HepG2 (cell line): ENCODE data around the gene CLUH. TPM values are rescaled to one million over a fixed set of nuclear protein-coding genes. Genes with fewer than 3 reads are reported as not detected.

Experiments used
- ASH2L ChIP-seq: fragments of 300-600, 200-600 bp; sonication (generic); IDR thresholded peaks from 2 replicates; pipeline ENCODE4 v1.7.0; 2017; ENCODE audit warnings: low read depth, mild to moderate bottlenecking, moderate library complexity, mixed read lengths, low read length; ENCODE audit not compliant: insufficient read length
- ATF3 ChIP-seq: sonication (generic); formaldehyde crosslinking; IDR thresholded peaks from 2 replicates; pipeline ENCODE4 v1.4.0; 2020; ENCODE audit warnings: missing genetic modification reagents
- ATF6 ChIP-seq: sonication (generic); formaldehyde crosslinking; conservative IDR thresholded peaks from 2 replicates; pipeline ENCODE4 v1.4.0; 2020; ENCODE audit warnings: missing genetic modification reagents
- BRD4 ChIP-seq: sonication (generic); formaldehyde crosslinking; IDR thresholded peaks from 2 replicates; pipeline ENCODE4 v1.4.0; 2020; ENCODE audit warnings: missing genetic modification reagents
- FOSL2 ChIP-seq: sonication (generic); formaldehyde crosslinking; IDR thresholded peaks from 2 replicates; pipeline ENCODE4 v1.4.0; 2020; ENCODE audit warnings: missing genetic modification reagents
- HDAC2 ChIP-seq: sonication (generic); formaldehyde crosslinking; IDR thresholded peaks from 2 replicates; pipeline ENCODE4 v1.4.0; 2020; ENCODE audit warnings: missing genetic modification reagents
- HMGXB3 ChIP-seq: sonication (generic); formaldehyde crosslinking; IDR thresholded peaks from 2 replicates; pipeline ENCODE4 v1.4.0; 2020; ENCODE audit warnings: missing genetic modification reagents, borderline replicate concordance
- KDM3A ChIP-seq: IDR thresholded peaks from 2 replicates; pipeline ENCODE4 v1.6.1; 2018; ENCODE audit warnings: low read depth, missing compliant biosample characterization
- MIXL1 ChIP-seq: IDR thresholded peaks from 2 replicates; pipeline ENCODE4 v1.6.1; 2016
- MXI1 ChIP-seq: IDR thresholded peaks from 3 replicates; pipeline ENCODE4 v1.6.1; 2012; ENCODE audit warnings: low read depth, low read length, inconsistent platforms, borderline replicate concordance
- NFYC ChIP-seq: IDR thresholded peaks from 2 replicates; pipeline ENCODE4 v1.6.1; 2016; ENCODE audit warnings: missing genetic modification reagents, missing compliant biosample characterization
- POLR2G ChIP-seq: fragments of 200-400 bp; formaldehyde crosslinking; IDR thresholded peaks from 2 replicates; pipeline ENCODE4 v1.6.1; 2018; ENCODE audit warnings: mild to moderate bottlenecking, low read depth, low read length, moderate library complexity
- RFX3 ChIP-seq: IDR thresholded peaks from 2 replicates; pipeline ENCODE4 v1.6.1; 2016; ENCODE audit warnings: missing biosample characterization, missing genetic modification reagents
- RFXANK ChIP-seq: IDR thresholded peaks from 2 replicates; pipeline ENCODE4 v1.6.1; 2016
- THAP11 ChIP-seq: IDR thresholded peaks from 2 replicates; pipeline ENCODE4 v1.6.1; 2016; ENCODE audit warnings: missing biosample characterization, missing genetic modification reagents
- ZNF34 ChIP-seq: sonication (generic); formaldehyde crosslinking; IDR thresholded peaks from 2 replicates; pipeline ENCODE4 v1.4.0; 2020; ENCODE audit warnings: mild to moderate bottlenecking, missing genetic modification reagents, borderline replicate concordance
- ZNF503 ChIP-seq: sonication (generic); formaldehyde crosslinking; IDR thresholded peaks from 2 replicates; pipeline ENCODE4 v1.4.0; 2020; ENCODE audit warnings: missing genetic modification reagents
- ZNF678 ChIP-seq: sonication (generic); formaldehyde crosslinking; IDR thresholded peaks from 2 replicates; pipeline ENCODE4 v1.4.0; 2020; ENCODE audit warnings: mild to moderate bottlenecking, missing genetic modification reagents
- ZSCAN12 ChIP-seq: sonication (generic); formaldehyde crosslinking; IDR thresholded peaks from 2 replicates; pipeline ENCODE4 v1.9.0; 2021; ENCODE audit warnings: mild to moderate bottlenecking, missing genetic modification reagents
- polyA plus RNA-seq, 8 experiments: library from polyadenylated mRNA; depleted of rRNA in 3 of 8; stranded (reverse) in 7 of 8; unstranded in 1 of 8; fragments of >200 nt; fragmentation: Illumina TruSeq in 4 of 8; extraction: Trizol in 4 of 8; gene quantifications; 2 replicates each; pipeline versions ENCODE4 v1.2.1 to v1.2.3, GENCODE V29; 2011 to 2016; ENCODE audit warnings: low read depth in 4 of 8, missing spikeins in 1 of 8, mixed read lengths in 1 of 8; ENCODE audit not compliant: insufficient read depth in 1 of 8
- total RNA-seq, 5 experiments: library from RNA; depleted of rRNA; stranded (reverse); fragments of >200 nt; fragmentation: Illumina TruSeq; extraction: Trizol; gene quantifications; 2 replicates each; pipeline ENCODE4 v1.2.3, GENCODE V29; 2016; ENCODE audit warnings: low read depth in 1 of 5

Gene CLUH
- total and polyA plus RNA-seq, 2 of the 13 experiments (the other 11 are each of a cell fraction or from before 2014, with no cell fraction given): 30.9 to 60.5 TPM

- TF ChIP-seq POLR2G: no peak
- TF ChIP-seq MXI1: peak; percentile 74; the same call in 2 of the 3 replicates
- peak; percentile 95; the same call in 1 of the 2 replicates for TF ChIP-seq ATF6
- TF ChIP-seq ZSCAN12 (CRISPR knock-in tag): peak; percentile 99
- TF ChIP-seq BRD4 (CRISPR knock-in tag): peak; percentile 35; the same call in 1 of the 2 replicates
- no peak for TF ChIP-seq ZNF34 (CRISPR knock-in tag)
- TF ChIP-seq HDAC2 (CRISPR knock-in tag): peak; percentile 91
- peak; percentile 64 for TF ChIP-seq FOSL2
- 0 out of 2 replicates have a peak, but pooled peaks have one; percentile 71 for TF ChIP-seq ZNF678 (CRISPR knock-in tag)
- no peak for TF ChIP-seq RFX3 (CRISPR knock-in tag)
- no peak for TF ChIP-seq ASH2L
- TF ChIP-seq KDM3A: peak; percentile 57; the same call in 1 of the 2 replicates
- peak; percentile 86; the same call in 1 of the 2 replicates for TF ChIP-seq RFXANK
- peak; percentile 76 for TF ChIP-seq THAP11 (CRISPR knock-in tag)
- no peak; the same call in 1 of the 2 replicates for TF ChIP-seq NFYC (CRISPR knock-in tag)
- peak; percentile 89 for TF ChIP-seq ATF3
- TF ChIP-seq HMGXB3 (CRISPR knock-in tag): peak; percentile 86
- TF ChIP-seq MIXL1: peak; percentile 80
- TF ChIP-seq ZNF503: peak; percentile 84
Measured at GRCh38 chr17:2749784-2750181, 38.2 kb upstream of the CLUH start (continued).
